IMR-90 (cell line): ENCODE data around the gene ST3GAL4. TPM values are rescaled to one million over a fixed set of nuclear protein-coding genes. Genes with fewer than 3 reads are reported as not detected.

Experiments used
- ATAC-seq: fragments of 200-7000 bp; cut with Tn5 transposase; 2 replicates; pipeline ENCODE4 v1.9.1; 2020; ENCODE audit warnings: low read depth, mild to moderate bottlenecking, moderate library complexity
- BruUV-seq: library from RNA; stranded (reverse); fragments of 400-500 nt; replicated peaks from 2 replicates; lab custom pipeline; 2021; lab: Mats Ljungman, UMichigan
- CTCF ChIA-PET: fragments of 300-600 bp; formaldehyde crosslinking; extraction: SDS; loops from one replicate; lab custom pipeline; 2021; ENCODE audit warnings: antibody characterized with exemption; lab: Yijun Ruan, JAX
- POLR2A ChIA-PET: fragments of 300-600 bp; sonication (Branson Sonifier 250); formaldehyde crosslinking; loops from one replicate; lab custom pipeline; 2022; ENCODE audit warnings: antibody characterized with exemption; ENCODE audit not compliant: unreplicated experiment; lab: Charles Lee
- DNase-seq: peaks from one replicate; pipeline ENCODE4 v3.0.0; 2013
- H2AFZ ChIP-seq: replicated peaks from 2 replicates; pipeline ENCODE3; 2013; ENCODE audit warnings: low read length, mild to moderate bottlenecking; ENCODE audit not compliant: poor library complexity
- H2AK5ac ChIP-seq: 2 replicates; pipeline ENCODE4 v1.6.1; 2013; ENCODE audit warnings: low read depth, low read length, inconsistent platforms
- H2AK9ac ChIP-seq: replicated peaks from 2 replicates; pipeline ENCODE3; 2013; ENCODE audit warnings: mild to moderate bottlenecking, low read depth, low read length, moderate library complexity; ENCODE audit not compliant: poor library complexity
- H2BK120ac ChIP-seq: 2 replicates; pipeline ENCODE4 v1.6.1; 2013; ENCODE audit warnings: low read depth, low read length, inconsistent platforms
- H2BK15ac ChIP-seq: 3 replicates; pipeline ENCODE4 v1.6.1; 2013; ENCODE audit warnings: low read depth, low read length, inconsistent platforms
- H2BK20ac ChIP-seq: 2 replicates; pipeline ENCODE4 v1.6.1; 2013; ENCODE audit warnings: low read depth, mild to moderate bottlenecking, inconsistent platforms, low read length, moderate library complexity
- H2BK5ac ChIP-seq: 2 replicates; pipeline ENCODE4 v1.6.1; 2013; ENCODE audit warnings: mild to moderate bottlenecking, low read depth, low read length, inconsistent platforms; ENCODE audit not compliant: poor library complexity, severe bottlenecking
- H3K14ac ChIP-seq: replicated peaks from 2 replicates; pipeline ENCODE4 v1.6.1; 2013; ENCODE audit warnings: low read depth, low read length, inconsistent platforms
- H3K18ac ChIP-seq: 2 replicates; pipeline ENCODE4 v1.6.1; 2013; ENCODE audit warnings: low read depth, low read length, control low read depth
- H3K23ac ChIP-seq: 2 replicates; pipeline ENCODE4 v1.6.1; 2013; ENCODE audit warnings: low read depth, low read length, inconsistent platforms
- H3K27ac ChIP-seq: 2 replicates; pipeline ENCODE4 v1.5.1; 2013; ENCODE audit warnings: mild to moderate bottlenecking, control low read depth, low read length; ENCODE audit not compliant: insufficient read depth
- H3K27me3 ChIP-seq: 2 replicates; pipeline ENCODE4 v1.6.1; 2013; ENCODE audit warnings: low read length; ENCODE audit not compliant: control insufficient read depth, insufficient read depth
- H3K36me3 ChIP-seq: 2 replicates; pipeline ENCODE4 v1.6.1; 2013; ENCODE audit warnings: low read length, mixed read lengths; ENCODE audit not compliant: control insufficient read depth, insufficient read depth
- H3K4ac ChIP-seq: 2 replicates; pipeline ENCODE4 v1.6.1; 2013; ENCODE audit warnings: low read depth, low read length, inconsistent platforms
- H3K4me1 ChIP-seq: 2 replicates; pipeline ENCODE4 v1.6.1; 2013; ENCODE audit warnings: low read length, mixed read lengths; ENCODE audit not compliant: control insufficient read depth, insufficient read depth
- H3K4me2 ChIP-seq: 2 replicates; pipeline ENCODE4 v1.6.1; 2013; ENCODE audit warnings: low read depth, mild to moderate bottlenecking, control low read depth, low read length, moderate library complexity
- H3K4me3 ChIP-seq: 2 replicates; pipeline ENCODE4 v1.5.1; 2013; ENCODE audit warnings: low read depth, mild to moderate bottlenecking, control low read depth, low read length, moderate library complexity; ENCODE audit not compliant: insufficient read depth
- H3K56ac ChIP-seq: 2 replicates; pipeline ENCODE4 v1.6.1; 2013; ENCODE audit warnings: low read length, inconsistent platforms; ENCODE audit not compliant: insufficient read depth; ENCODE audit errors: extremely low read depth
- H3K79me1 ChIP-seq, 2 experiments: 2 replicates each; pipeline ENCODE4 v1.6.1; 2013; ENCODE audit warnings: low read length in 2 of 2, inconsistent platforms in 1 of 2, low read depth in 1 of 2
- H3K9ac ChIP-seq: 2 replicates; pipeline ENCODE4 v1.6.1; 2013; ENCODE audit warnings: low read depth, low read length, control low read depth
- H3K9me1 ChIP-seq: 2 replicates; pipeline ENCODE4 v1.6.1; 2013; ENCODE audit warnings: low read length, inconsistent platforms; ENCODE audit not compliant: insufficient read depth
- H3K9me3 ChIP-seq: 2 replicates; pipeline ENCODE4 v1.6.1; 2013; ENCODE audit warnings: low read length; ENCODE audit not compliant: control insufficient read depth, insufficient read depth
- H4K20me1 ChIP-seq: 2 replicates; pipeline ENCODE4 v1.6.1; 2013; ENCODE audit warnings: low read length, inconsistent platforms; ENCODE audit not compliant: insufficient read depth
- H4K5ac ChIP-seq: 2 replicates; pipeline ENCODE4 v1.6.1; 2013; ENCODE audit warnings: mild to moderate bottlenecking, low read depth, low read length, control low read depth
- H4K8ac ChIP-seq, 2 experiments: 2 replicates each; pipeline ENCODE4 v1.6.1; 2013; ENCODE audit warnings: low read depth in 2 of 2, low read length in 2 of 2, control low read depth in 1 of 2, inconsistent platforms in 1 of 2
- H4K91ac ChIP-seq: 2 replicates; pipeline ENCODE4 v1.6.1; 2013; ENCODE audit warnings: low read depth, low read length, inconsistent platforms; ENCODE audit not compliant: insufficient read depth
- MAFK ChIP-seq: IDR thresholded peaks from 2 replicates; pipeline ENCODE4 v1.6.1; 2012; ENCODE audit warnings: low read depth, low read length, improper control_type of control experiment
- MXI1 ChIP-seq: IDR thresholded peaks from 2 replicates; pipeline ENCODE4 v1.6.1; 2012; ENCODE audit warnings: low read depth, mild to moderate bottlenecking, low read length, moderate library complexity, borderline replicate concordance
- NFE2L2 ChIP-seq: fragments of 150-350 bp; IDR thresholded peaks from 2 replicates; pipeline ENCODE4 v1.6.1; 2016; ENCODE audit warnings: low read depth, mild to moderate bottlenecking, low read length
- RAD21 ChIP-seq: IDR thresholded peaks from 2 replicates; pipeline ENCODE4 v1.6.1; 2012; ENCODE audit warnings: low read length, improper control_type of control experiment
- RCOR1 ChIP-seq: IDR thresholded peaks from 2 replicates; pipeline ENCODE4 v1.6.1; 2012; ENCODE audit warnings: mild to moderate bottlenecking, low read length, improper control_type of control experiment; ENCODE audit not compliant: insufficient replicate concordance
- RFX5 ChIP-seq: IDR thresholded peaks from 2 replicates; pipeline ENCODE4 v1.8.0; 2012; ENCODE audit warnings: low read depth, mild to moderate bottlenecking, low read length, moderate library complexity
- SMC3 ChIP-seq: fragments of 150-350 bp; IDR thresholded peaks from 2 replicates; pipeline ENCODE4 v1.6.1; 2016; ENCODE audit warnings: low read depth, mild to moderate bottlenecking, antibody characterized with exemption, low read length, moderate library complexity
- USF2 ChIP-seq: fragments of 150-350 bp; IDR thresholded peaks from 2 replicates; pipeline ENCODE4 v1.6.1; 2017; ENCODE audit warnings: mild to moderate bottlenecking, antibody characterized with exemption, low read length, low read depth
- WGBS, 2 experiments: methylation state at CpG; one replicate each; pipeline versions ENCODE4 v1.1.5 to v1.1.7; 2013; ENCODE audit warnings: missing lambda C conversion rate in 2 of 2; ENCODE audit not compliant: insufficient read length in 1 of 2; ENCODE audit errors: extremely low coverage in 2 of 2; 5-methylcytosine and 5-hydroxymethylcytosine counted together
- dilution Hi-C: fragments of 300-500 bp; cut with HindIII; formaldehyde crosslinking; loops from one replicate; pipeline ENCODE4 v1.14.3; 2018; ENCODE audit warnings: low sequenced_read_pairs; ENCODE audit not compliant: unreplicated experiment
- in situ Hi-C: fragments of 300-500 bp; cut with MboI; formaldehyde crosslinking; loops from 3 replicates; pipeline ENCODE4 v1.14.3; 2019; ENCODE audit warnings: low sequenced_read_pairs, inconsistent platforms, mixed read lengths
- intact Hi-C: fragments of 100-400 bp; cut with micrococcal nuclease; formaldehyde crosslinking; loops from 2 replicates; pipeline ENCODE4 v1.10.0; 2022
- polyA plus RNA-seq, 3 experiments: library from polyadenylated mRNA; depleted of rRNA; stranded (reverse); fragments of >200 nt; gene quantifications; 2 replicates each; pipeline ENCODE4 v1.2.3, GENCODE V29; 2012; ENCODE audit warnings: low replicate concordance in 1 of 3
- total RNA-seq: library from RNA; depleted of rRNA; stranded (reverse); fragments of >200 nt; gene quantifications from 2 replicates; pipeline ENCODE4 v1.2.3, GENCODE V29; 2012

ST3GAL4 gene
- total and polyA plus RNA-seq, 2 of the 4 experiments (the other 2 are of a cell fraction) = 17.0 to 19.7 TPM

GRCh38 chr11:126391970-126392632 is 36.6 kb downstream of the ST3GAL4 start:
- WGBS, 2 experiments = 30% methylated on average over 2 of the region's 8 CpGs; no CpG with 5 or more reads in 1 of the 2 experiments
- H2BK20ac ChIP-seq = no peak overlapping the region
- no peaks in the 10 kb centered on the region for H3K9me3 ChIP-seq
- DNase-seq = no peak
- TF ChIP-seq MXI1 = no peak
- no peak for TF ChIP-seq MAFK
- no peak for TF ChIP-seq RAD21
- no peak for TF ChIP-seq USF2
- no peak for TF ChIP-seq RCOR1
- TF ChIP-seq SMC3 = 0 out of 2 replicates have a peak, but pooled peaks have one; percentile 8
- TF ChIP-seq RFX5 = no peak
- TF ChIP-seq NFE2L2 = no peak
- H3K27ac ChIP-seq = no peak overlapping the region
- H2BK15ac ChIP-seq = no peak overlapping the region
- no peaks in the 10 kb centered on the region for H3K27me3 ChIP-seq
- H3K23ac ChIP-seq = no peak overlapping the region
- no peak overlapping the region for H3K14ac ChIP-seq
- ATAC-seq = no peak
- no TSS peak for BruUV-seq
- H3K9ac ChIP-seq = no peak overlapping the region
- H3K36me3 ChIP-seq = no peaks in the 10 kb centered on the region
- no peak overlapping the region for H4K91ac ChIP-seq
- H2AFZ ChIP-seq = no peak overlapping the region
- no peak overlapping the region for H3K18ac ChIP-seq
- in situ Hi-C loops (no loop called here), dilution Hi-C loops (no loop called here), intact Hi-C loops (no loop called here)
- no peak overlapping the region for H3K56ac ChIP-seq
- H3K4ac ChIP-seq = no peak overlapping the region
- no peak overlapping the region for H3K4me3 ChIP-seq
- H4K5ac ChIP-seq = no peak overlapping the region
- no peak overlapping the region for H2BK5ac ChIP-seq
- no peak overlapping the region for H2BK120ac ChIP-seq
- H2AK5ac ChIP-seq = no peak overlapping the region
- peaks cover 0 to 10% of the 10 kb centered on the region in 2 experiments; a peak in 3 of 4 replicates for H3K79me1 ChIP-seq
- no peak overlapping the region for H4K8ac ChIP-seq
- no peaks in the 10 kb centered on the region for H4K20me1 ChIP-seq
- no peak overlapping the region for H3K4me2 ChIP-seq
- no peak overlapping the region for H2AK9ac ChIP-seq
- CTCF ChIA-PET = no interaction called here
- no peaks in the 10 kb centered on the region for H3K9me1 ChIP-seq
- POLR2A ChIA-PET = no interaction called here
- H3K4me1 ChIP-seq = peaks cover 2% of the 10 kb centered on the region; the same call in 1 of the 2 replicates
